ENCODE measurements around the gene GGACT. TPM values are rescaled to one million over a fixed set of nuclear protein-coding genes. Genes with fewer than 3 reads are reported as not detected.

The GGACT gene
- total RNA-seq, 3 donors from 2014 or later (not counting 1 experiment from before 2014, with no cell fraction given), result 8.8 to 16.4 (median 15.1) TPM

- H3K27me3 ChIP-seq (ENCODE audit: control insufficient read depth, insufficient read depth, low read length), result no peaks in the 10 kb centered on the region
- Mint-ChIP-seq H3K27ac (no peak overlapping the region), H3K4me3 (no peak overlapping the region), H3K9me3 (no peaks in the 10 kb centered on the region), H3K27me3 (ENCODE audit: low read depth in 2 of 2) (no peaks in the 10 kb centered on the region), H3K36me3 (no peaks in the 10 kb centered on the region), H3K4me1 (peaks cover 0 to 7% of the 10 kb centered on the region in 2 donors)
- no peak for TF ChIP-seq CTCF (IDR thresholded peaks at IDR 0.05)
- H3K4me1 ChIP-seq (ENCODE audit: control insufficient read depth, insufficient read depth, low read length), result no peaks in the 10 kb centered on the region
- H3K27ac ChIP-seq (ENCODE audit: low read length), result no peak overlapping the region
- H3K4me3 ChIP-seq (ENCODE audit: low read length), result no peak overlapping the region
- ATAC-seq (no peak), DNase-seq (no peak)
- H3K9me3 ChIP-seq (ENCODE audit: control insufficient read depth, insufficient read depth, low read length), result no peaks in the 10 kb centered on the region
- WGBS (ENCODE audit: insufficient coverage), result 97% methylated on average over 6 of the region's 6 CpGs
- intact Hi-C loops (cut with micrococcal nuclease), result no loop called here
- peaks cover 8% of the 10 kb centered on the region for H3K36me3 ChIP-seq (ENCODE audit: control insufficient read depth, insufficient read depth, low read length)
Observed at GRCh38 chr13:100534911-100535310, 53.7 kb downstream of the GGACT start.

- Mint-ChIP-seq H3K9me3 (no peaks in the 10 kb centered on the region), H3K27me3 (ENCODE audit: low read depth in 2 of 2) (no peaks in the 10 kb centered on the region), H3K4me1 (peaks cover 0 to 7% of the 10 kb centered on the region in 2 donors), H3K36me3 (peaks cover under 1% of the 10 kb centered on the region), H3K4me3 (no peak overlapping the region), H3K27ac (no peak overlapping the region)
- WGBS (ENCODE audit: insufficient coverage), result 91% methylated on average over 13 of the region's 13 CpGs
- no peaks in the 10 kb centered on the region for H3K9me3 ChIP-seq (ENCODE audit: control insufficient read depth, insufficient read depth, low read length)
- DNase-seq, result no peak
- H3K36me3 ChIP-seq (ENCODE audit: control insufficient read depth, insufficient read depth, low read length), result peaks cover 8% of the 10 kb centered on the region
- H3K4me1 ChIP-seq (ENCODE audit: control insufficient read depth, insufficient read depth, low read length), result no peaks in the 10 kb centered on the region
- H3K4me3 ChIP-seq (ENCODE audit: low read length), result no peak overlapping the region
- no peaks in the 10 kb centered on the region for H3K27me3 ChIP-seq (ENCODE audit: control insufficient read depth, insufficient read depth, low read length)
- TF ChIP-seq CTCF (IDR thresholded peaks at IDR 0.05), result no peak
- H3K27ac ChIP-seq (ENCODE audit: low read length), result no peak overlapping the region
- intact Hi-C loops (cut with micrococcal nuclease), result no loop called here
- no peak for ATAC-seq
Observed at GRCh38 chr13:100534147-100534843, 54.3 kb downstream of the GGACT start.

- Histone ChIP-seq H3K36me3 (ENCODE audit: control insufficient read depth, insufficient read depth, low read length) (peaks cover 11% of the 10 kb centered on the region), H3K9me3 (ENCODE audit: control insufficient read depth, insufficient read depth, low read length) (no peaks in the 10 kb centered on the region), H3K27ac (ENCODE audit: low read length) (no peak overlapping the region), H3K4me1 (ENCODE audit: control insufficient read depth, insufficient read depth, low read length) (no peaks in the 10 kb centered on the region), H3K4me3 (ENCODE audit: low read length) (no peak overlapping the region), H3K27me3 (ENCODE audit: control insufficient read depth, insufficient read depth, low read length) (no peaks in the 10 kb centered on the region)
- H3K36me3 Mint-ChIP-seq, result peaks cover 7% of the 10 kb centered on the region
- no peak overlapping the region for H3K27ac Mint-ChIP-seq
- no peak for TF ChIP-seq CTCF (IDR thresholded peaks at IDR 0.05)
- H3K4me3 Mint-ChIP-seq, result no peak overlapping the region
- intact Hi-C loops (cut with micrococcal nuclease), result no loop called here
- DNase-seq (no peak), ATAC-seq (no peak)
- no peaks in the 10 kb centered on the region for H3K27me3 Mint-ChIP-seq (ENCODE audit: low read depth in 2 of 2)
- 91% methylated on average over 19 of the region's 19 CpGs for WGBS (ENCODE audit: insufficient coverage)
- peaks cover 0 to 7% of the 10 kb centered on the region in 2 donors for H3K4me1 Mint-ChIP-seq
- no peaks in the 10 kb centered on the region for H3K9me3 Mint-ChIP-seq
Observed at GRCh38 chr13:100533588-100534041, 55.0 kb downstream of the GGACT start.

Data from natural killer cell (primary cell).